Osteoblast (primary cell): ENCODE measurements around the gene FKBP2. TPM values are rescaled to one million over a fixed set of nuclear protein-coding genes. Genes with fewer than 3 reads are reported as not detected.
A peak's percentile ranks its signal among the peaks of the same experiment; 100 is the strongest.

Source experiments
- DNase-seq: peaks from one replicate; pipeline ENCODE4 v3.0.0; 2011; ENCODE audit warnings: low spot score, mixed read lengths; ENCODE audit not compliant: insufficient read length; ENCODE audit errors: missing footprints
- H2AFZ ChIP-seq: 2 replicates; pipeline ENCODE4 v1.6.0; 2011; ENCODE audit warnings: mild to moderate bottlenecking, low read length
- H3K27ac ChIP-seq: 2 replicates; pipeline ENCODE4 v1.5.1; 2011; ENCODE audit warnings: mild to moderate bottlenecking, low read depth, low read length, moderate library complexity
- H3K27me3 ChIP-seq: 2 replicates; pipeline ENCODE4 v1.6.0; 2012; ENCODE audit warnings: mild to moderate bottlenecking, control low read depth, inconsistent platforms, low read length, moderate library complexity; ENCODE audit not compliant: insufficient read depth
- H3K36me3 ChIP-seq: 2 replicates; pipeline ENCODE4 v1.5.1; 2011; ENCODE audit warnings: mild to moderate bottlenecking, low read length, control low read depth, moderate library complexity; ENCODE audit not compliant: insufficient read depth
- H3K4me1 ChIP-seq: 2 replicates; pipeline ENCODE4 v1.5.1; 2011; ENCODE audit warnings: mild to moderate bottlenecking, low read length, control low read depth, moderate library complexity; ENCODE audit not compliant: insufficient read depth
- H3K4me2 ChIP-seq: 2 replicates; pipeline ENCODE4 v1.6.0; 2011; ENCODE audit warnings: mild to moderate bottlenecking, low read length; ENCODE audit not compliant: insufficient read depth
- H3K4me3 ChIP-seq: fragments of 200-600 bp; sonication (generic); 3 replicates; pipeline ENCODE4 v1.5.1; 2012; ENCODE audit warnings: mild to moderate bottlenecking, low read length, inconsistent platforms; ENCODE audit not compliant: insufficient read depth
- H3K79me2 ChIP-seq: 2 replicates; pipeline ENCODE4 v1.6.0; 2012; ENCODE audit warnings: mild to moderate bottlenecking, low read length, control low read depth, inconsistent platforms; ENCODE audit not compliant: insufficient read depth
- H3K9me3 ChIP-seq: 2 replicates; pipeline ENCODE4 v1.5.1; 2011; ENCODE audit warnings: low read depth, low read length, control low read depth
- H4K20me1 ChIP-seq: 2 replicates; pipeline ENCODE4 v1.6.0; 2012; ENCODE audit warnings: mild to moderate bottlenecking, low read length, control low read depth; ENCODE audit not compliant: insufficient read depth
- total RNA-seq: library from RNA; depleted of rRNA; stranded (reverse); fragments of >200 nt; gene quantifications from 2 replicates; pipeline ENCODE4 v1.2.3, GENCODE V29; 2012
- TF ChIP-seq, protein P1 (sequence below): IDR thresholded peaks from 2 replicates; pipeline ENCODE4 v1.5.1; 2011; ENCODE audit warnings: mild to moderate bottlenecking, low read depth, low read length, moderate library complexity; ENCODE audit errors: extremely low read depth

Gene FKBP2
- total RNA-seq, 1 donor, result 31.1 TPM

- Histone ChIP-seq H3K4me3 (no peak overlapping the region), H3K36me3 (peaks cover 26% of the 10 kb centered on the region)
- TF ChIP-seq, protein P1, sequence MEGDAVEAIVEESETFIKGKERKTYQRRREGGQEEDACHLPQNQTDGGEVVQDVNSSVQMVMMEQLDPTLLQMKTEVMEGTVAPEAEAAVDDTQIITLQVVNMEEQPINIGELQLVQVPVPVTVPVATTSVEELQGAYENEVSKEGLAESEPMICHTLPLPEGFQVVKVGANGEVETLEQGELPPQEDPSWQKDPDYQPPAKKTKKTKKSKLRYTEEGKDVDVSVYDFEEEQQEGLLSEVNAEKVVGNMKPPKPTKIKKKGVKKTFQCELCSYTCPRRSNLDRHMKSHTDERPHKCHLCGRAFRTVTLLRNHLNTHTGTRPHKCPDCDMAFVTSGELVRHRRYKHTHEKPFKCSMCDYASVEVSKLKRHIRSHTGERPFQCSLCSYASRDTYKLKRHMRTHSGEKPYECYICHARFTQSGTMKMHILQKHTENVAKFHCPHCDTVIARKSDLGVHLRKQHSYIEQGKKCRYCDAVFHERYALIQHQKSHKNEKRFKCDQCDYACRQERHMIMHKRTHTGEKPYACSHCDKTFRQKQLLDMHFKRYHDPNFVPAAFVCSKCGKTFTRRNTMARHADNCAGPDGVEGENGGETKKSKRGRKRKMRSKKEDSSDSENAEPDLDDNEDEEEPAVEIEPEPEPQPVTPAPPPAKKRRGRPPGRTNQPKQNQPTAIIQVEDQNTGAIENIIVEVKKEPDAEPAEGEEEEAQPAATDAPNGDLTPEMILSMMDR, result no peak
Observed at GRCh38 chr11:64281957-64282770, 41.3 kb downstream of the FKBP2 start.

DNA sequence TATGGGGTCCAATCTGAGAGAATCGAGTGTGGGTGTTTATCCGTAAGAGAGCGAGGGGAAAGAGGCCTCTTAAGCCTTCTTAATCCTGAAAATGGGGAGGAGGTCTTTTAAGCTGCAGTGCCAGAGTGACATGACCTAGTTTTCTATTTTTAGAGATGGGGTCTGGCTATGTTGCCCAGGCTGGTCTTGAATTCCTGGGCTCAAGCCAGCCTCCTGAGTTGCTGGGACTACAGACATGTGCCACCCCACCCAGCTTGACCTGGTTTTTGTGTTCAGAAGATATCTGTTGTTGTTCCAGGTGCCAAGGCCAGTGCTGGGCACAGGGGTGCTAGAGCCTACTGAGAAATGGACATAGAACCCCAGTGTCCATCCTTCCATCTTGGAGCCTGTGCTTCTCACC, 42.2 kb downstream of the FKBP2 start:
- Histone ChIP-seq H3K4me2 (peak overlapping the region; percentile 99), H4K20me1 (no peaks in the 10 kb centered on the region), H3K36me3 (peaks cover 24% of the 10 kb centered on the region), H3K9me3 (no peaks in the 10 kb centered on the region), H3K79me2 (peaks cover 35% of the 10 kb centered on the region), H3K27me3 (no peaks in the 10 kb centered on the region), H3K4me1 (peaks cover 21% of the 10 kb centered on the region), H2AFZ (no peak overlapping the region), H3K4me3 (no peak overlapping the region), H3K27ac (no peak overlapping the region)
- peak; percentile 9 for DNase-seq
- TF ChIP-seq, protein P1, result no peak

More at GRCh38 chr11:64281957-64282770, 41.3 kb downstream of the FKBP2 start:
- H3K9me3 ChIP-seq, result no peaks in the 10 kb centered on the region
- H4K20me1 ChIP-seq, result no peaks in the 10 kb centered on the region
- no peak overlapping the region for H3K4me2 ChIP-seq
- H3K27ac ChIP-seq, result no peak overlapping the region
- H3K4me1 ChIP-seq, result peaks cover 22% of the 10 kb centered on the region
- H2AFZ ChIP-seq, result no peak overlapping the region
- peaks cover 35% of the 10 kb centered on the region for H3K79me2 ChIP-seq
- H3K27me3 ChIP-seq, result no peaks in the 10 kb centered on the region
- peak; percentile 26 for DNase-seq

DNA sequence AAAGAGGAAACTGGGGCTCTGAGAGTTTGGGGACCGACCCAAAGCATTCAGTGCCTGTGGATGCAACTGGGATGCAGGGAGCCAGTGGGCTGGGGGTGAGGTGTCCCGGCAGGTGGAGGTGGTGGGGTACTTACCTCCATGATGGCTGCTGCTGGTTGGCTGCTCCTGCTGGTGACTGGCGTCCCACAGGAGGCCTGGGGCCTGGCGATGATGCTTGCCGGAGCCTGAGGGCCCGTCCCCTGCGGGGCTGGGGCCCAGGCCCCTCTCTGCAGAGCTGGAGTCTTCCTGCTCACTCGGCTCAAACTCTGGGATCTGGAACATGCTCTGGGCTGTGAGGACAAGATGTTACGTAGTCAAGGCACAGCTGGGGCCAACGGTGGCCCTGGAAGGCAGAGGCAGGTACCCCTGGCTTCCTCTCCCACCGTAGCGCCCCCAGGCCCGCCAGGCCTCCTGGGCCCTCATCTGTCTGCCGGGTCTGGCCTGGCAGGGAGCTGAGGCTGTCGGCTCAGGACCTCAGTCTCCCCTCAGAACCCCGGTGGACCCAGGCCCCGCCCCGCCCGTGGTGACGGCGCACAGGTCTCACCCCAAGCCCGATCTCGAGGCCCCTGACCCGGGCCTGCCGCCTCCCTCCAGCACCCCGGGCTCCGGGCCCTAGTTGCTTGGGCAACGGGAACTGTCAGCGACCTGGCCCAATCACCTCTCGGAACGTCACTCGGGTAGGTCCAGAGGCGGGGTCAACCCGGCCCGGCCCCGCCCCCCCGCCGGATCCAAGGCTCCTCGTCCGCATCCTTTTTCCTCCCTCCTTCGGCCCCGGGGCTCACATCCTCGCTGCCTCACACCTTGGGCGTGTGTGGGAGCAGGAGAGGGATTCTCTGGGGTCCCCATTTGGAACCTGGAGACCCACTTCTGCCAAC, 43.4 kb downstream of the FKBP2 start, which contains the start of gene BAD:
TSS of gene BAD (minus strand) at position 618 of the 914 bp plus-strand sequence. CDS start at position 321, 297 bp downstream.
- H3K79me2 ChIP-seq, result peaks cover 35% of the 10 kb centered on the region
- TF ChIP-seq, protein P1, result no peak
- peak within 1 kb of the TSS; percentile 96 for H2AFZ ChIP-seq
- H3K4me1 ChIP-seq, result peaks cover 21% of the 10 kb centered on the region
- no peaks in the 10 kb centered on the region for H4K20me1 ChIP-seq
- peaks cover 16% of the 10 kb centered on the region for H3K36me3 ChIP-seq
- peak; percentile 100 for DNase-seq
- H3K4me2 ChIP-seq, result peak within 1 kb of the TSS; percentile 99
- peak within 1 kb of the TSS; percentile 91 for H3K27ac ChIP-seq
- H3K9me3 ChIP-seq, result no peaks in the 10 kb centered on the region
- no peaks in the 10 kb centered on the region for H3K27me3 ChIP-seq
- H3K4me3 ChIP-seq, result peak within 1 kb of the TSS; percentile 83
